Germinal center (tissue), 1 donor: Measurements from ENCODE around the gene BIRC2.
A peak's percentile ranks its signal among the peaks of the same experiment; 100 is the strongest.
"Not testable (repeated sequence)": the region's sequence is repeated elsewhere in the genome, so short reads cannot be mapped to it uniquely, and the experiment has no call there.

Experiments
- DNase-seq: peaks from one replicate; pipeline ENCODE4 v3.0.0; 2012; ENCODE audit warnings: mixed read lengths, low spot score

The BIRC2 gene

DNA sequence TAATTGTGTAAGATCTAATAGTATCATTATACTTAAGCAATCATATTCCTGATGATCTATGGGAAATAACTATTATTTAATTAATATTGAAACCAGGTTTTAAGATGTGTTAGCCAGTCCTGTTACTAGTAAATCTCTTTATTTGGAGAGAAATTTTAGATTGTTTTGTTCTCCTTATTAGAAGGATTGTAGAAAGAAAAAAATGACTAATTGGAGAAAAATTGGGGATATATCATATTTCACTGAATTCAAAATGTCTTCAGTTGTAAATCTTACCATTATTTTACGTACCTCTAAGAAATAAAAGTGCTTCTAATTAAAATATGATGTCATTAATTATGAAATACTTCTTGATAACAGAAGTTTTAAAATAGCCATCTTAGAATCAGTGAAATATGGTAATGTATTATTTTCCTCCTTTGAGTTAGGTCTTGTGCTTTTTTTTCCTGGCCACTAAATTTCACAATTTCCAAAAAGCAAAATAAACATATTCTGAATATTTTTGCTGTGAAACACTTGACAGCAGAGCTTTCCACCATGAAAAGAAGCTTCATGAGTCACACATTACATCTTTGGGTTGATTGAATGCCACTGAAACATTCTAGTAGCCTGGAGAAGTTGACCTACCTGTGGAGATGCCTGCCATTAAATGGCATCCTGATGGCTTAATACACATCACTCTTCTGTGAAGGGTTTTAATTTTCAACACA lies 23.3 kb upstream of the BIRC2 start:
- no peak for DNase-seq

DNA sequence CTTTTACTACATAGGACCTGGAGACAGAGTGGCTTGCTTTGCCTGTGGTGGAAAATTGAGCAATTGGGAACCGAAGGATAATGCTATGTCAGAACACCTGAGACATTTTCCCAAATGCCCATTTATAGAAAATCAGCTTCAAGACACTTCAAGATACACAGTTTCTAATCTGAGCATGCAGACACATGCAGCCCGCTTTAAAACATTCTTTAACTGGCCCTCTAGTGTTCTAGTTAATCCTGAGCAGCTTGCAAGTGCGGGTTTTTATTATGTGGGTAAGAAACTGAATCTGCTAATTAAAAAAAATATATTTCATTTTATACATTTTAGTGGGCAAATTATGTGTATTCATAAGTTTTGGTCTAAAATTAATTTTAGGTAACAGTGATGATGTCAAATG lies 21.9 kb upstream of the BIRC2 start:
- no peak for DNase-seq

DNA sequence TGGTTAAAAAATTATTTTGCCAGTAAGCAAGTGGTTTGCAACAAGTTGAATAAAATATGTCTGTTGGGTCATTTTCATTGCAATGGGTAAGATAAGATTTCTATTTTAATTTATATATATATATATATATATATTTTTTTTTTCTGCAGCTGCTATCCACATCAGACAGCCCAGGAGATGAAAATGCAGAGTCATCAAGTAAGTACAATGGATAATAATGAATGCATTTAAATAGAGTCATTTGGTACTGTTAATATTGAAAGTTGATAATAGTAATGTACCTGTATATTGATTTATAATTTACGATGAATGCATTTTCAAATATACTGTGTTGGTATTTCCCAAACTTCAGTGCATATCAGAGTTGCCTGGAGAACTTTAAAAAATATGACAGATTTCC lies 18.3 kb upstream of the BIRC2 start:
- no peak for DNase-seq

DNA sequence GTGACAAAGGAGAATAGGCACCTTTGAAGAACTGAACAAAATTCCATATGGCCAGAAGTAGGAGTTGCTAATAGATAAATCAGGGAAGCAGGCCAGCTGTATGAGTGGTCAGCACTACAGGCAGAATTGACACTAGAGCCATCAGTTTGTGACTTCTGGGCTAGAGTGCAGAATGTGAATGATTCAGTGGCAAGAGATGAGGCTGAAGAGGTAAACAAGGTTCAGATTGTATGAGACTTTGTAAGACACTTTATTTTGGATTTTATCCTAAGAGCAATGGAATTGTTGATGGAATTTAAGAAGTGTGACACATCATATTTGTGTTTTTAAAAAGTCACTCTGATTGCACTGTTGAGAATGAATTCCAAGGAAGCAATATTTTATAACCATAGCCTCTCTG lies 16.8 kb upstream of the BIRC2 start:
- DNase-seq = no peak

DNA sequence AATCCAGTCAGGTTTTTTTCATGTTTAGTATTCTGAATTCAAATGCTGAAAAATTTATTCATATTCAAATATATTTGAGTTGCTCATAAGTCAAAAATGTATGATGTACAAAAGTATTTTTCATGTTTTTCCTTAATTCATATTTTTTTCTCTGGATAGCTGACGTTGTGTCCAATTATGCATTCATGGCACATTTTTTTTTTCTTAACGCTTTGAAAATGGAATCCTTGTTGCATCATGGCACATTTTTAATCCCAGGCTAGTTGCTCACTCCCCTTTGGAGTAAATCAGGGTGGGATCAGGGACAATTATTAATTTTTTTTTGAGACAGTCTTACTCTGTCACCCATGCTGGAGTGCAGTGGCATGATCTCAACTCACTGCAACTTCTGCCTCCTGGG lies 15.7 kb upstream of the BIRC2 start:
- no peak for DNase-seq

DNA sequence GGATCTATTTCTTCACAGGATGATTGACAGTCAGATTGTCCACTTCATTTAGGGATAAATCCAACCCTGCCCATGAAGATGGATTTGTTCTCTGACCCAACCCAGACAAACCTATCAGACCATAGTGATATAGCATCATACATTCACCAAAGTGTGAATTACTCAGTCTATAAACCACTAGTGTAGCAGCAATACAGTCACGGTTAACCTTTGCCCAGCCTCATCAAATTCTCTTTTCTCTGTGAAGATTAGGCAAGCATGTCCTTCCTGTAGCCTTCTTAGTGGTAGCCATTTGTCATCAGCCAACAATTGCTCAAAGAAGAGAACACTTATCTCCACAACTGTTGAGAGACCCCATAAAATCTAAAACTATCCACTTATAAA lies 14.4 kb upstream of the BIRC2 start:
- no peak for DNase-seq

DNA sequence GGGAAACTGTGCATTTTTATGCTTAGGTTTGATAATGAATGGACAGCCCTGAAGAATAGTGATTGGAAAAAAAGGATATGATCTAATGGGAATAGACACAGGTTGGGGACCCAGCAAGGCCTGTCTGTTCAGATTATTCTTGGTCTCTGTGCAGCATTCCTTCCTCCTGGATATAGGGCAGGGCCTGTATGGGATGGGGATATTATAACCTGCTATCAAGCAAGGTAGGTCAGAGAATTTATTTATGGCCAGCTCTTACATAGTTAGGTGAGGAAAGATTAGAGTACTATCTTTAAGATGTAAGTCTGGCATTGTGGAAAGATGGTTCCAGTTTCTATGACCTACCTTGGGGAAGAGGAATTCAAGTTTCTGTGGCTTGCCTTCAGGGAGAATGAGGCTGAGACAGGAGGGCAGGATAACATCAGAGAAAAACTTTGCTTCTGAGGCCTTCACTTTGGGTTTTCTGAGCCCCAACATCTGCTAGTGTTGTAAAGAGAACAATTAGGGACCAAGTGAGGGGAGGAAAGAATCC lies 8.5 kb upstream of the BIRC2 start:
- no peak for DNase-seq

DNA sequence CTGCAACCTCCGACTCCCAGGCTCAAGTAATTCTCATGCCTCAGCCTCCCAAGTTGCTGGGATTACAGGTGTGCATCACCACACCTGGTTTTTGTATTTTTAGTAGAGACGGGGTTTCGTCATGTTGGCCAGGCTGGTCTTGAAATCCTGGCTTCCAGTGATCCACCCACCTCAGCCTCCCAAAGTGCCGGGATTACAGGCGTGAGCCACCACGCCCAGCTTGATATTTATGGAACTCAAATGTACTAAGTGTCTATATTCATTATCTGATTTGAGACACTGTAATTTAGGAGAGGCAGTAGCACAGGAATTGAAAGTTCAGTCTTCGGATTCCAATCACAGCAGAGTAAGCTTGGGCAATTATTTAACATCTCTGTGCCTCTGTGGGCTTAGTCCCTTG lies 5.7 kb upstream of the BIRC2 start:
- DNase-seq = not testable (repeated sequence)

DNA sequence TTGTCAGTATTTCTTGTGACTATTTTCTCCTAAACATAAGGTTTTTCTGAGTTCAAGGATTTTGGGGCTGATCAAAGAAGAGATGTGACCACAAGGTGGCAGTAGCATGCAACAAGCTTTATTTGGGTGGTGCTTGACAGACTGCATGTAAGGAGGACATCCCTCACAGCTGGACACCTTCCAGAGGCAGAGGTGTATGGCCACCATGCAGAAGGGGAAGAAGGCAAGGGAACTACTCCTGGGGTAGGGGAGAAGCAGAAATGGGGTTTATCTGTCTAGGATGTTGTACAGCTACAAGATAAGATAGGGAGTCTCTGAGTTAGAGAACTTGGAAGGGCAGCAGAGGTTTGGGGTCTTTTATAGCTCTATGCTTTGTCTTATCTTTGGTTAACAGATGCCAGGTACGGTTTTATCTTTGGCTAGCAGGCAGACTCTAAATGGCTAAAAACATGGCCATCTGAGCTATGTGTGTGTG lies 5.1 kb upstream of the BIRC2 start:
- DNase-seq = peak; percentile 63

DNA sequence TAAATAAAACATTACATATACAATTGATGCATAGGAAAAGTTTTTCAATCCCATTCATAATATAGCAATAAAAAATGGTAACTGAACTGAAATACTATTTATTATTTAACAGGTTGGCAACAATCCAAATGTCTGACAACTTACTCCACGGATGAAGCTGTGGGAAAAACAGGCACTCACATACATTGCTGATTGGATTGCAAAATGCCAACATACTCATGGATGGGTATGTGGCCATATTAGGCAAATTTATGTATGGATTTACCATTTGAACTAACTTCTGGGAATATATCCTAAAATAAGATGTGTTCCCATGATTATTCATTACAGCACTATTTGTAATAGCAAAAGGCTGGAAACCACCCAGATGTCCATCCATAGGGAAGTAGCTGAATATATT lies 3.2 kb upstream of the BIRC2 start:
- DNase-seq = no peak

DNA sequence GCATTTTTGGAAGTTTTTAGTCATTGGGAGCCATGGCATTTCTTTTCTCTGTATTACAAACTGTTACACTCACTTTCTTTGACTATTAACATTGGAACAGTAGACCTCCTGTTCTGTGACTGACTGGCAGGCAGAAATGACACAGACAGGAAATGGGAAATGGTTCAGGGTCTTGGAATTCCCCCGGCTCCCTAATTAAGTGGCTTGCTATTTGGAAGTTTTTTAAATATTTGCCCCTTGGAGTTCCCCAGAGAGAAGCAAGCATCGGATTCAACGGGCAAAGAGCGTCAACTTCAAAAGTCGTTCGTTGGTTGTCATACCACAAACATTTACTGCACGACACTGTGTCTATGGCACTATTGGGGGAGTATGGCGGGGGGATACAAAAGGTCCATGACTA lies 1.1 kb upstream of the BIRC2 start:
- DNase-seq = no peak

DNA sequence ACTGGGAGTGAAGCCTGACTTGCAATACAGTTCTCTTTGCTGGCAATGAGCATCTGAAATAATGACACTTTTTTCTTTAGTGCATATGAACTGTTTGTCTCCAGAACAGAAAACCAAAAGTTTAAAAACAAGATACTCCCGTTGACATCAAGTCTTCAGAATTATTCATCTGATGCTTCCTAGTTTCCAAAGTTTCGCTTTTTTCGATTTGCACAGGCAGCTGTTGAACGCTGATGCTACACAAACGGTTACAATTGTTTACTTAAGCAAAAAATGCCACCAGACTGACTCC lies 612 bp upstream of the BIRC2 start:
- no peak for DNase-seq

DNA sequence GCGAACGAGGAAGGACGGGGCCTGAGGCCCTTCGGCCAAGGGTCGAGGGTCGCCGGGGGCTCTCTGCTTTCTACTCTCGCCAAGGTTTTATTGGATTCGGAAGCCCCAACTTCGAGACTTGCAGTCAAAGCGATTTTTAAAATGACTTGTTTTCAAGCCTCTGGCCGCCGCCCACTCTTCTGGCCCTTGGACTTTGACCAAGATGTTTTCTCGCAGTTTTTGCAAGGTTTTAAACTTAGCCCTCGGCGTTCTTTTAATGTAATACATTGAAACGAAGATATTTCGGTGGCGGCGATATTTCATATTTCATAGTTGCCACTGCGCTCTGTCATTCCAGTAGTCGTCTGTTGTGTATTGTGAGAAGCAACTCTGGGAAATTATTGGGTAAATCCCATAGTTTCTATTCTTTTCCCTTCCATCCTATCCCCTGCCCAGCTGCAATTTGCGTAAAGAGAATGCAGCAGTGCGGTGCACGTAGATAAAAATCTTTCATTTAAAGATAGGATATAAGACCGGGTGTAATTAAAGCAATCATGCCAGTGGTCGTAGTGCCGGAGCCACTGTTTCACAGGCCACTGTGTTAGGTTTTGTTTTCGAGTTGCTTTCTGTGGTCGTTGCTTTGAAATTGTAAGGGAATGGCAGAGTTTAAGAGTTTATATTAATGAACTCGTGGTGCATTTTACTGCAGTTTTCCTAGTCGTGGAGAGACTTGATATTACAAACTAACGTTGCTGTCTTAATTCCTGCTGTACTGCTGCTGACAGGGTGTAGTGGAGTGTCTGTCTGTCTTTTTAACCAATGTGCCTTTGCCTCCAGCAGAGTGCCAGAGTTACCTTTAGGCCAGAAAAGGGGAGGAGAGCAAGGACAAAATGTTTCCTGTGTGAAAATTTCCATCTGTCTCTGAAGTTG lies 702 bp downstream of the BIRC2 start:
- no peak for DNase-seq

DNA sequence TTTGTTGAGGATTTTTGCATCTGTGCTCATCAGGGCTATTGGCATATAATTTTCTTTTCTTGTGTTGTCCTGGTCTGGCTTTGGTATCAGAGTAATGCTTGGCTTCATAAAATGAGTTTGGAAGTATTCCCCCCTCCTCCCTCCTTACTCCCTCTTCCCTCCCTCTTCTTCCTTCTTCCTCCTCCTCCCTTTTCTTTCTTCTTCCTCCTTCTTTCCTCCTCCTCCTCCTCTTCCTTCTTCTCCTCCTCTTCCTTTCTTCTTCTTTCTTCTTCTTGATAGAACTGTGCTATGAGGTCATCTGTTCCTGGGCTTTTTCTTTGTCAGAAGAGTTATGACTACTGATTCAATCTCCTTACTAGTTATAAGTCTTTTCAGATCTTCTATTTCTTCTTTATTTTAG lies 10.1 kb downstream of the BIRC2 start:
- no peak for DNase-seq

DNA sequence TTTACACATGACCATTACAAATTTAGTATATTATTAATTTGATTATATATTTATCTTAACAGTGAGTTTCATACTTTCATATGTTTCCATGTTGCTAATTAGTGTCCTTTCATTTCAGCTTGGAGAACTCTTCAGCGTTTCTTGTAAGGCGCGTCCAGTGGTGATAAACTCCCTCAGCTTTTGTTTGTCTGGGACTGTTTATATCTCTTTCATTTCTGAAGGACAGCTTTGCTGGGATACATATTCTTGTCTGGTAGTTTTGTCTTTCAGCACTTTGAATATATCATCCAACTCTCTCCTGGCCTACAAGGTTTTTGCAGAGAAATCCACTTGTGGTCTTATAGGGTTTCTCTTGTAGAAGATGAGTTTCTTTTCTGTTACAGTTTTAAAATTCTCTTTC lies 12.4 kb downstream of the BIRC2 start:
- no peak for DNase-seq

DNA sequence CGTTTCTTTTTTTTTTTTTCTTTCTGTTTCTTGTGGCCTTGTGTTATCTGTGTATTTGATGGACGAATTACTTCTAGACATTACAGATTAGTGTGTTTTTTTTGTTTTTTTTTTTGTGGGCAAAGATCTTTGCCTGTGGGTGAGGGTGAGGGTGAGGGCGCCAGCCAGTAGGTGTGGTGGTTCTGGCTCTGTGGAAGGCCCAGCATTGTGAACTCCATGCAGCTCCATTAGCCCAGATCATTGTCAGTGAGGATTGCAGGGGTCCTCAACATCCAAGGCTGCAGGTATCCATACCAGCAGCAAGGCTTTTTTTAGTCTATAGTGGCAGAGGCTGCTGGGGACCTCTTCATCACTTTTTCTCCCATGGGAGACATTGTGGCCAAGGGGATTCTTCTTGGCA lies 13.7 kb downstream of the BIRC2 start:
- no peak for DNase-seq

DNA sequence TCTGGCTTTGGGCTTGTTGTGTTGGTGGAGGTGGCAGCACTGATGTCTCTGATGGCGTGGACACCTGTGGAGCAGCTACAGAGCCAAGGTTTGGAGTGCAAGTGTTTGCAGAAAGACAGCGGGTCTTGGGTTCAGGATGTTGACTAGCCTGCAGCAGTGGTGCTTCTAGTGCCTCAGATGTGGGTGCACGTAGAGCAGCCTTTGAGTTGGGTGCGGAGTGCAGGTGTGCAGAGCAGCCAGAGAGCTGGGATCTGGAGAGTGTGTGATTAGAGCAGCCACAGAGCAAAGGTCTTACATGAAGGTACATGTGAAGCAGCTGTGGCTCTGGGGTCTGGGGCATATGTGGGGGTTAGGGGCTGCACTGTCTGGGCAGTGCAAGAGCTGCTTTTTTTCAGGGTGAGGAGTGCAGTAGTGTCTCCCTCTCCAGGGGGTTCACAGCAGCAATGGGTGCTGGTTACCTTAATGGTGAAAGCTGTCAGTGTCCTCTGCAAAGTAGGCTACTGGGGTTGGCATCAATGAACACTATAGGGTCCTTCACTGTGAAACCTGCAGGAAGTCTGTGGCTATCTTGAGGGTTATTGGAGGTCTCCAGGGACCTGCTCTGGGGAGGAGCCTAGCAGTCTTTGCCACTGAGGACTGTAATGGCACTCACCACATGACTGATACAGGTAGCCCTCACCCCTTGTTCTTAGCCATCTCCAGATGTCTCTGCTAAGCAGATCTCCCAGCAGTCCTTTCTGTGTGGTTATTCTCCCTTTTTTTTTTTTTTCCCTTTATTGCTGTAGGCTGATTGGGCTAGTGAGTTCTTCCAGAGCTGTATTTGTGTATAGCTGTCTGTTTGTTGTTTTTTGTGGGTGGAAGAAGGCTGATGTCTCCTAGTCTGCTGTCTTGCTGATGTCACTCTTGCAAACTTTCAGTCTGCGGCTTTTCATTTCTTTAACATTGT lies 14.3 kb downstream of the BIRC2 start:
- DNase-seq = peak; percentile 33

DNA sequence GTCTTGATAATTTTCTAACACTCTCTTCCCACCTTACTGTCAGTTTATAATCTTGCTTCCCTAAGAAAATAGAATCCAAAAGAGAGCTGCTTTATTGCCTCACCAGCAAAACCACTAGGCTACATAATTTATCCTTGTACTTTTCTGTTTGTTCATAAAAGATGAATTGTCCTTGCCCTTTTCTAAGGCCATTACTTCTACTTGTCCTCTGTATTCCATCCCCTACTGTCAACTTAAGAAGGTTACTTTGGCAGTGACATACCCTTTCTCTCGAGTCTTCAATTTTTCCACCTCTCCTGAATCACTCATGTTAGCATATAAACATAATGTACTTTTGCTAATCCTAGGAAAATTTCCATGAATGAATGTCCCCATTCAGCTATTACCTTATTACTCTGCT lies 18.0 kb downstream of the BIRC2 start:
- no peak for DNase-seq

DNA sequence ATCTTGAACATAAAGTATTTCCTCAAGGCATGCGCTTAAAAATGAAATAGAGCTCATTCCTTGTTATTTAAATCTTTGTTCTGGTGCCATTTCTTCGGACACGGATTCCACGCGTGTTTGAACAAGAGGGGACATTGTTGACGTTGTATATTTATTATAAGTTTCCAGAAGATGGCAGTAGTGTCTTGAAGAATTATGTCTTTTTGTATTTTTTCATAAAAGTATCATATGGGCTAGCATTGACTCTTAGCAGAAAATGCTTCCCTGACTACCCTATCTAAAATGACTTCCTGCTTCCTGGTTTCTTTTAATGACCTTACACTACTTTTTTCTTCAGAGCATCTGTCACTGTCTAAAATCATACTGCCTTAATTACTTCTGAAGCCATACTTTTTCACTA lies 20.4 kb downstream of the BIRC2 start:
- peak; percentile 37 for DNase-seq

DNA sequence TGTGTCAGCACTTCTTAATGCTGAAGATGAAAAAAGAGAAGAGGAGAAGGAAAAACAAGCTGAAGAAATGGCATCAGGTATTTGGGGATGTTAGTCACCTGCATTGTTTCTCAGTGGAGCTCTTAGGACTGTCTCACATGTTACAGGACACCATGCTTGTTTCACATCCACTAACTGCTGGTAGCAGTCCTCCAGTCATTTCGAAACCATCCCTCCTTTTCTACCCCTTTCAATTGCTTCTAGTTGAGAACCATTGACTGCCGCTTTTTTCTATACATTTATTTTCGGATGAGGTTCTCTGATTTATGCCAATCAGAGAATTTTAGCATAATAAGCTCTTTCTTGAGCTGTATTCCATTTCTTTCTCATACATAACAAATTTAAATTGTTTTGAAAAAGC lies 21.5 kb downstream of the BIRC2 start:
- peak; percentile 59 for DNase-seq

DNA sequence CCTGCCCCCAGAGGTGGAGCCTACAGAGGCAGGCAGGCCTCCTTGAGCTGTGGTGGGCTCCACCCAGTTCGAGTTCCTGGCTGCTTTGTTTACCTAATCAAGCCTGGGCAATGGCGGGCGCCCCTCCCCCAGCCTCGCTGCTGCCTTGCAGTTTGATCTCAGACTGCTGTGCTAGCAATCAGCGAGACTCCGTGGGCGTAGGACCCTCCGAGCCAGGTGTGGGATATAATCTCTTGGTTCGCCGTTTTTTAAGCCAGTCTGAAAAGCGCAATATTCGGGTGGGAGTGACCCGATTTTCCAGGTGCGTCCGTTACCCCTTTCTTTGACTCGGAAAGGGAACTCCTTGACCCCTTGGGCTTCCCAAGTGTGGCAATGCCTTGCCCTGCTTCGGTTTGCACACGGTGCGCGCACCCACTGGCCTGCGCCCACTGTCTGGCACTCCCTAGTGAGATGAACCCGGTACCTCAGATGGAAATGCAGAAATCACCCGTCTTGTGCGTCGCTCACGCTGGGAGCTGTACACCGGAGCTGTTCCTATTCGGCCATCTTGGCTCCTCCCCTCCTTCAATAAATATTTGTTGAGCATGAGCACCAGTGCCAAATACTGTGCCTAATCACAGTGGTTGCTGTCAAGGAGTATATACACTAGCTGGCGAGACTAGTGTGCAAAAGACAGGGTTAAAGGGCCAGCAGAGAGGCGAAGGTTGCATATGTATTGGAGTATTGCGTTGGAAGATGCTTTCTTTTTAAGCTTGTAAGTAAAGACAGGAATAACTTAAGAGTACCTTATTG lies 27.8 kb downstream of the BIRC2 start:
- DNase-seq = not testable (repeated sequence)
